Right renal cortex interstitium (tissue), 3 donors: ENCODE measurements around the gene TUB. TPM values are rescaled to one million over a fixed set of nuclear protein-coding genes. Genes with fewer than 3 reads are reported as not detected.

Source experiments
- DNase-seq, 3 donors: peaks; one replicate each; pipeline ENCODE4 v3.0.0-alpha.2; 2013; ENCODE audit warnings: low read depth in 3 of 3, low spot score in 2 of 3
- polyA plus RNA-seq, 3 donors: library from polyadenylated mRNA; unstranded; fragments of 120-200 nt; gene quantifications; one replicate each; pipeline ENCODE4 v1.2.1, GENCODE V29; 2013; ENCODE audit not compliant: insufficient read length in 3 of 3

The TUB gene
- polyA plus RNA-seq, 3 donors, result 21.5 to 24.5 (median 24.3) TPM

- no peak for DNase-seq
Observed at GRCh38 chr11:8041576-8041975, 39.4 kb upstream of the TUB start.

- DNase-seq, result no peak
Observed at GRCh38 chr11:8043756-8044155, 37.3 kb upstream of the TUB start.

DNA sequence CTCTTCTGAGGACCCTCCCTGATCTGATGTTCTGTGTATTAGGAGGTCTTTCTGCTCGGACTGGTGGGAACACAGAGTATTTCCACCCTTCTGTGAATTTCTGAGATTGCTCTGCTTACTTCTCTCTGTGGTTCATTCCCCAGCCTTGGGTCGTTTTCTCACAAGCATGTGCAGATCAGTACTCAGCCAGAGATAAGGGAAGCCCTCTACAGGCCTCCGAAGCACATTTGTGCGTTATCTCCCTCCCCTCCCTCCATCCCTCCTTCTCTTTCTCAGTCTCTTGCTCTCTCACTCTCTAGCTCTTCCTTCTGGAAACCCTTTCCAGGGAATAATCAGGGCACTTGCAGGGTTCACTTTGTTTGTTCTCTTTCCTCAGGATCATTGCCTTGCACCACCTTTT is 35.2 kb upstream of the TUB start:
- DNase-seq, result no peak

- no peak for DNase-seq
Observed at GRCh38 chr11:8047382-8047781, 33.6 kb upstream of the TUB start.

GRCh38 chr11:8049084-8049483 is 31.9 kb upstream of the TUB start:
- DNase-seq, result no peak

GRCh38 chr11:8055091-8055835 is 25.7 kb upstream of the TUB start:
- DNase-seq, result no peak

DNA sequence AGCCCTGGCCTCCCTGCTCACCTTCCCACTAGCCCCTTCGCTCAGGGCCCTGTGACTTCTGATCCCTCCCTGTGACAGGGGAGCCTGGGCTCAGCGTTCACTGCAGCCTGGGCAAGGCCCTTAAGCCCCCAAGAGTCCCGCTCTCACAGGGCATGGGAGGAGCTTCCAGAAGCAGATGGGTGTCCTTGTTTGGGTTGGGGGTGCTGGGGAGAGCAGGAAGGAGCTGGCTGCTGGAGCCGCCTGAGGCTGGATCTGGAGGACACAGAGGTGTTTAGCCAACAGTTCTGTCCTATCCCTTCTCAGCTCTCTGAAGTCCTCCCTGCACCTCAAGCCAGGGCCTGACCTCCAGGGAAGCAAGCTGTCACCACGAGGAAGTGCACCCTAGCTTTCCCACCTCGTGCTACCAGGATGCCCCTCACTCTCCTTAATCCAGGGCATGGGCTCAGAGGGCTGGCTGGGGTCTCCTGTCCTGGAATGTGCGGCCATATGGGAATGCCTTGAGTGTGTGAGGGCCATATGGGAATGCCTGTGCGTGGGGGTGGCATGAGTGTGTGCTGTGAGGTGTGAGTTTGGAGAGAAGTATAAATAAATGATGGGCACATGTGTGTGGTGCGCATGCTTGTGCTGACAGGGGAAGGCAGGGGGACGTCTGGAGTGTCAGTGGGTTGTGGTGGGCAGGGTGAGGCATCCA is 25.0 kb upstream of the TUB start:
- DNase-seq, result no peak

GRCh38 chr11:8056810-8057463 is 24.1 kb upstream of the TUB start:
- DNase-seq, result no peak

GRCh38 chr11:8058216-8058615 is 22.8 kb upstream of the TUB start:
- no peak for DNase-seq

GRCh38 chr11:8059030-8059429 is 22.0 kb upstream of the TUB start:
- DNase-seq, result no peak

DNA sequence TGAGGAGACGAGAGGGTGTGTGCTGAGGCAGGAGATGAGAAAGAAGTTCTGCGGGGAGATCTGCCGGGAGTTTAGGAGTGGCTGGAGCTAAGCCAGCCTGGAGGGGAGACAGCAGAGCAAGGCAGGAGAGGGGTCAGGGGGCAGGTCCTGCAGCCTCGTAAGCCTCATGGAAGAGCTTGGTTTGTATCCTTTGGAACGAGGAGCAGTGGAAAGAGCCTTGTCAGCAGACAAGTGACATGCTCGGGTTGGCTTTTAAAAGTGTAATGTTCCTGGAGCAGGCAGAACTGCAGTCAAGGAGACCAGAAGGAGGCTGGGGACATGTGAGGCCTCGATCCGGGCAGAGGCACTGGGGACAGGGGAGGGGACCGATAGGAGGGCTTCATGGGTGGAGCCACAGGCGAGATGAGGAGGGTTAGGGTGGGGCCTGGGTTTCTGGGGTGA is 21.4 kb upstream of the TUB start:
- DNase-seq, result no peak

DNA sequence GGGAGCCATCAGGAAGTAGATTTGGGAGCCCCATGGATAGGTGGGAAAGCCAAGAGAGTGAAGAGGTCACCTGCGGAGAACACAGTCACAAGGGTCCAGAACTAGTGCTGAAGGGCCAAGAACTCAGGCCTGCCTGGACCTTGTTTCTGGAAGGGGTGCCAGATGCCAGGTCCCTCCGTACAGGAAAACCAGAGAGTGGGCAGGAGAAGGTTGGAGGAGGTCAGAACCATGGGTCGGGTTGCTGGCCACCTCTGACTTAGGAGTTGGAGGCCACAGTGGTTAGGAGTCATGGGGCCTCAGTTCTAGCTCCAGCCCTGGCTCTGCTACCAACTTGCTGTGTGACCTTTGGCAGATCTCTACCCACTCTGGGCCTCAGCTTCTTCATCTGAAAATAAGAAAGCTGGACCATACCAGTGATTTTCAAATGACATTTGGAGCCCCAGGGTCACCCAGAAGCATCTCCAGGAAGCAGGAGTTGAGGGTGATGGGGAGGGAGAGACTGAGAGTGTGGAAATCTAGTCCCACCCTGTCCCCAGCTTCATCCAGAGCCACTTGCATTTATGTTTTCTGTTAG is 20.8 kb upstream of the TUB start:
- DNase-seq, result no peak

DNA sequence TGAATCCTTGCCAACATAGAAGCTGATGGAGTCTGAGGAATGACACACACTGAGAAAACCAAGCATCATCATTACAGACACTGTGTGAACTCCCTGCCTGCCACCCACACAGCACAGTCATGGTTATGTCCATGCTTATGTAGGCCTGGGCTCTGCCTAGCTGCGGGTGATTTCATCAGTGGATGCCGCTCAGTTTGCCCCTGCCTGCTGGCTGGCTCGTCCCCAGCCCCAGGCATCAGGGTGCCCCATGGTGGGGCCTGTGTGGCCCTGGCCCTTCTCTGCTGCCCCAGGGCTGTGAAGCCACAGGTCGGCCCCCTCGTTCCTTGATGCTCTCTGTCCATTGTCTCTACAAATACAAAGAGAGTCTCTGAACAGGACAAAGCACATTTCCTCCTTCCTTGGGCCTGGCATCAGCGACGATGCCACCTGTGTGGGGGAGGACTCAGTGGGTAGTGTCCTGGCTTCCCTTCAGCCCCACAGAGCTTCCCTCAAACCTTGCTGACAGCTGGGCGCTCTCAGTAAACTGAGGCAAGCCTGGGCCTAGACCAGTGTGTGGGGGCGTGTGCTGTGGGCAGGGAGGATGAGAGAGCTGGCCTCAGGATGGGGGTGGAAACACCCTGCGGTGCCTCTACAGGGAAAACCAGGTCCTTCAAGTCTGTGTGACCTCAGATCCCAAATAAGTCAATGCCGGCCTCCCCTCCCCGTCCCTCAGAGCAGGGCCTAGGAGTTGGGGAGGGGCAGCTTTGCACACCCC is 20.0 kb upstream of the TUB start:
- DNase-seq, result no peak

GRCh38 chr11:8061555-8062428 is 19.2 kb upstream of the TUB start:
- no peak for DNase-seq

- DNase-seq, result no peak
Observed at GRCh38 chr11:8062781-8063257, 18.2 kb upstream of the TUB start.

- DNase-seq, result no peak
Observed at GRCh38 chr11:8063324-8063723, 17.7 kb upstream of the TUB start.

GRCh38 chr11:8065031-8065430 is 16.0 kb upstream of the TUB start:
- DNase-seq, result no peak

DNA sequence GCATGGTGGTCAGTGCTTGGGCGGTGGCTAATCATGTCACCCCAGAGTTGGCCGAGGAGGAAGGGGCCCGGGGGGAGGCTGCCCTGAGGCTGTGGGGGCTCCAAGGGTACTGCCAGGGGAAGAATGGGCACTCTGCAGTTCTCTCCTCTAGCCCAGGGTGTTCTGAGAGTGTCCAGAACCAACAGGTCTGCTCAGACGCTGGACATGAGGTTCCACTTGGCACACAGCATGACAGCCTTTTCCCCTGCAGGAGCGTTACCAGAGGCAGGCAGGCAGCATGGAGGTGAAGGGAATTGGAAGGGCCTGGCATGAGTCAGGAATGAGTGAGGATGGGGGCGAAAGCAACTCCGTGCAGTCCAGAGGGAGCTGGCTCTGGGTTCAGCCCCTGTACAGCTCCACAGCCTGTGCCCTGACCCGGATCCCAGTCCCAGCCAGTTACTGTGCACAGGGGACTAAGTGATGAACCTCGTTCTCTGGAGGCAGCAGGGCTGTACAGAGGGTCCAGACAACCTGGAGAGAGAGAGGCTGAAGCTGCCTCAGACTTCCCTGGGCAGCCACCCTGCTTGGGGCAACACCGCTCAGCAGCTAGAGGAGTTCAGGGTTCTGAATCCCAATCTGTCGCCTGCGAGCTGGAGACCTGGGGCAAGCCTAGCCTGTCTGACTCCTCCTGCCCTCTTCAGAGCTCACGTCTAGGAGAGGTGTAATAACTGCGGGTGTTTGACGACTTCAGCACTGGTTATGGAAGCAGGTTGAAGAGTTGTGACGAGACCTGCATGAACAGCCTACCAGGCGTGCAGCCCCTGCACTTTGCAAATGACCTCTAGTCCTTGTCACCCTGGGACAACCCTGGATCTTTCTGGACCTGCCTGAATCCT is 14.7 kb upstream of the TUB start:
- DNase-seq, result no peak
